IMR-90 (cell line): ENCODE results near the gene CACNB3. TPM values are rescaled to one million over a fixed set of nuclear protein-coding genes. Genes with fewer than 3 reads are reported as not detected.

ENCODE experiments used
- ATAC-seq: fragments of 200-7000 bp; cut with Tn5 transposase; 2 replicates; pipeline ENCODE4 v1.9.1; 2020; ENCODE audit warnings: low read depth, mild to moderate bottlenecking, moderate library complexity
- BruUV-seq: library from RNA; stranded (reverse); fragments of 400-500 nt; replicated peaks from 2 replicates; lab custom pipeline; 2021; lab: Mats Ljungman, UMichigan
- CTCF ChIA-PET: fragments of 300-600 bp; formaldehyde crosslinking; extraction: SDS; loops from one replicate; lab custom pipeline; 2021; ENCODE audit warnings: antibody characterized with exemption; lab: Yijun Ruan, JAX
- POLR2A ChIA-PET: fragments of 300-600 bp; sonication (Branson Sonifier 250); formaldehyde crosslinking; loops from one replicate; lab custom pipeline; 2022; ENCODE audit warnings: antibody characterized with exemption; ENCODE audit not compliant: unreplicated experiment; lab: Charles Lee
- DNase-seq: peaks from one replicate; pipeline ENCODE4 v3.0.0; 2013
- H2AFZ ChIP-seq: replicated peaks from 2 replicates; pipeline ENCODE3; 2013; ENCODE audit warnings: low read length, mild to moderate bottlenecking; ENCODE audit not compliant: poor library complexity
- H2AK5ac ChIP-seq: 2 replicates; pipeline ENCODE4 v1.6.1; 2013; ENCODE audit warnings: low read depth, low read length, inconsistent platforms
- H2AK9ac ChIP-seq: replicated peaks from 2 replicates; pipeline ENCODE3; 2013; ENCODE audit warnings: mild to moderate bottlenecking, low read depth, low read length, moderate library complexity; ENCODE audit not compliant: poor library complexity
- H2BK120ac ChIP-seq: 2 replicates; pipeline ENCODE4 v1.6.1; 2013; ENCODE audit warnings: low read depth, low read length, inconsistent platforms
- H2BK15ac ChIP-seq: 3 replicates; pipeline ENCODE4 v1.6.1; 2013; ENCODE audit warnings: low read depth, low read length, inconsistent platforms
- H2BK20ac ChIP-seq: 2 replicates; pipeline ENCODE4 v1.6.1; 2013; ENCODE audit warnings: low read depth, mild to moderate bottlenecking, inconsistent platforms, low read length, moderate library complexity
- H2BK5ac ChIP-seq: 2 replicates; pipeline ENCODE4 v1.6.1; 2013; ENCODE audit warnings: mild to moderate bottlenecking, low read depth, low read length, inconsistent platforms; ENCODE audit not compliant: poor library complexity, severe bottlenecking
- H3K14ac ChIP-seq: replicated peaks from 2 replicates; pipeline ENCODE4 v1.6.1; 2013; ENCODE audit warnings: low read depth, low read length, inconsistent platforms
- H3K18ac ChIP-seq: 2 replicates; pipeline ENCODE4 v1.6.1; 2013; ENCODE audit warnings: low read depth, low read length, control low read depth
- H3K23ac ChIP-seq: 2 replicates; pipeline ENCODE4 v1.6.1; 2013; ENCODE audit warnings: low read depth, low read length, inconsistent platforms
- H3K27ac ChIP-seq: 2 replicates; pipeline ENCODE4 v1.5.1; 2013; ENCODE audit warnings: mild to moderate bottlenecking, control low read depth, low read length; ENCODE audit not compliant: insufficient read depth
- H3K27me3 ChIP-seq: 2 replicates; pipeline ENCODE4 v1.6.1; 2013; ENCODE audit warnings: low read length; ENCODE audit not compliant: control insufficient read depth, insufficient read depth
- H3K36me3 ChIP-seq: 2 replicates; pipeline ENCODE4 v1.6.1; 2013; ENCODE audit warnings: low read length, mixed read lengths; ENCODE audit not compliant: control insufficient read depth, insufficient read depth
- H3K4ac ChIP-seq: 2 replicates; pipeline ENCODE4 v1.6.1; 2013; ENCODE audit warnings: low read depth, low read length, inconsistent platforms
- H3K4me1 ChIP-seq: 2 replicates; pipeline ENCODE4 v1.6.1; 2013; ENCODE audit warnings: low read length, mixed read lengths; ENCODE audit not compliant: control insufficient read depth, insufficient read depth
- H3K4me2 ChIP-seq: 2 replicates; pipeline ENCODE4 v1.6.1; 2013; ENCODE audit warnings: low read depth, mild to moderate bottlenecking, control low read depth, low read length, moderate library complexity
- H3K4me3 ChIP-seq: 2 replicates; pipeline ENCODE4 v1.5.1; 2013; ENCODE audit warnings: low read depth, mild to moderate bottlenecking, control low read depth, low read length, moderate library complexity; ENCODE audit not compliant: insufficient read depth
- H3K56ac ChIP-seq: 2 replicates; pipeline ENCODE4 v1.6.1; 2013; ENCODE audit warnings: low read length, inconsistent platforms; ENCODE audit not compliant: insufficient read depth; ENCODE audit errors: extremely low read depth
- H3K79me1 ChIP-seq, 2 experiments: 2 replicates each; pipeline ENCODE4 v1.6.1; 2013; ENCODE audit warnings: low read length in 2 of 2, inconsistent platforms in 1 of 2, low read depth in 1 of 2
- H3K9ac ChIP-seq: 2 replicates; pipeline ENCODE4 v1.6.1; 2013; ENCODE audit warnings: low read depth, low read length, control low read depth
- H3K9me1 ChIP-seq: 2 replicates; pipeline ENCODE4 v1.6.1; 2013; ENCODE audit warnings: low read length, inconsistent platforms; ENCODE audit not compliant: insufficient read depth
- H3K9me3 ChIP-seq: 2 replicates; pipeline ENCODE4 v1.6.1; 2013; ENCODE audit warnings: low read length; ENCODE audit not compliant: control insufficient read depth, insufficient read depth
- H4K20me1 ChIP-seq: 2 replicates; pipeline ENCODE4 v1.6.1; 2013; ENCODE audit warnings: low read length, inconsistent platforms; ENCODE audit not compliant: insufficient read depth
- H4K5ac ChIP-seq: 2 replicates; pipeline ENCODE4 v1.6.1; 2013; ENCODE audit warnings: mild to moderate bottlenecking, low read depth, low read length, control low read depth
- H4K8ac ChIP-seq, 2 experiments: 2 replicates each; pipeline ENCODE4 v1.6.1; 2013; ENCODE audit warnings: low read depth in 2 of 2, low read length in 2 of 2, control low read depth in 1 of 2, inconsistent platforms in 1 of 2
- H4K91ac ChIP-seq: 2 replicates; pipeline ENCODE4 v1.6.1; 2013; ENCODE audit warnings: low read depth, low read length, inconsistent platforms; ENCODE audit not compliant: insufficient read depth
- BHLHE40 ChIP-seq: fragments of 150-350 bp; IDR thresholded peaks from 2 replicates; pipeline ENCODE4 v1.6.1; 2016; ENCODE audit warnings: mild to moderate bottlenecking, low read depth, low read length
- CEBPB ChIP-seq: IDR thresholded peaks from 2 replicates; pipeline ENCODE4 v1.6.1; 2012; ENCODE audit warnings: low read depth, low read length, improper control_type of control experiment
- CHD1 ChIP-seq: IDR thresholded peaks from 2 replicates; pipeline ENCODE4 v1.6.1; 2012; ENCODE audit warnings: low read depth, low read length, improper control_type of control experiment
- FOS ChIP-seq: fragments of 150-350 bp; IDR thresholded peaks from 2 replicates; pipeline ENCODE4 v1.6.1; 2016; ENCODE audit warnings: low read depth, low read length
- MAFK ChIP-seq: IDR thresholded peaks from 2 replicates; pipeline ENCODE4 v1.6.1; 2012; ENCODE audit warnings: low read depth, low read length, improper control_type of control experiment
- MXI1 ChIP-seq: IDR thresholded peaks from 2 replicates; pipeline ENCODE4 v1.6.1; 2012; ENCODE audit warnings: low read depth, mild to moderate bottlenecking, low read length, moderate library complexity, borderline replicate concordance
- NFE2L2 ChIP-seq: fragments of 150-350 bp; IDR thresholded peaks from 2 replicates; pipeline ENCODE4 v1.6.1; 2016; ENCODE audit warnings: low read depth, mild to moderate bottlenecking, low read length
- POLR2A ChIP-seq: IDR thresholded peaks from 2 replicates; pipeline ENCODE4 v1.6.1; 2012; ENCODE audit warnings: mild to moderate bottlenecking, low read depth, low read length
- RAD21 ChIP-seq: IDR thresholded peaks from 2 replicates; pipeline ENCODE4 v1.6.1; 2012; ENCODE audit warnings: low read length, improper control_type of control experiment
- RCOR1 ChIP-seq: IDR thresholded peaks from 2 replicates; pipeline ENCODE4 v1.6.1; 2012; ENCODE audit warnings: mild to moderate bottlenecking, low read length, improper control_type of control experiment; ENCODE audit not compliant: insufficient replicate concordance
- WGBS, 2 experiments: methylation state at CpG; one replicate each; pipeline versions ENCODE4 v1.1.5 to v1.1.7; 2013; ENCODE audit warnings: missing lambda C conversion rate in 2 of 2; ENCODE audit not compliant: insufficient read length in 1 of 2; ENCODE audit errors: extremely low coverage in 2 of 2; 5-methylcytosine and 5-hydroxymethylcytosine counted together
- dilution Hi-C: fragments of 300-500 bp; cut with HindIII; formaldehyde crosslinking; loops from one replicate; pipeline ENCODE4 v1.14.3; 2018; ENCODE audit warnings: low sequenced_read_pairs; ENCODE audit not compliant: unreplicated experiment
- in situ Hi-C: fragments of 300-500 bp; cut with MboI; formaldehyde crosslinking; loops from 3 replicates; pipeline ENCODE4 v1.14.3; 2019; ENCODE audit warnings: low sequenced_read_pairs, inconsistent platforms, mixed read lengths
- intact Hi-C: fragments of 100-400 bp; cut with micrococcal nuclease; formaldehyde crosslinking; loops from 2 replicates; pipeline ENCODE4 v1.10.0; 2022
- polyA plus RNA-seq, 3 experiments: library from polyadenylated mRNA; depleted of rRNA; stranded (reverse); fragments of >200 nt; gene quantifications; 2 replicates each; pipeline ENCODE4 v1.2.3, GENCODE V29; 2012; ENCODE audit warnings: low replicate concordance in 1 of 3
- total RNA-seq: library from RNA; depleted of rRNA; stranded (reverse); fragments of >200 nt; gene quantifications from 2 replicates; pipeline ENCODE4 v1.2.3, GENCODE V29; 2012

CACNB3 gene
- total and polyA plus RNA-seq, 2 of the 4 experiments (the other 2 are of a cell fraction): 18.1 to 45.1 TPM

- intact Hi-C loops: no loop called here
- Histone ChIP-seq H3K27ac (no peak overlapping the region), H2BK5ac (no peak overlapping the region), H3K9me3 (no peaks in the 10 kb centered on the region), H4K91ac (no peak overlapping the region), H3K36me3 (no peaks in the 10 kb centered on the region), H2AK9ac (no peak overlapping the region), H3K4me1 (no peaks in the 10 kb centered on the region), H3K9me1 (0 out of 2 replicates have a peak, but pooled peaks cover 5% of the 10 kb centered on the region), H4K20me1 (no peaks in the 10 kb centered on the region; the same call in 1 of the 2 replicates), H3K9ac (no peak overlapping the region), H3K56ac (no peak overlapping the region), H3K4me2 (no peak overlapping the region), H2AFZ (no peak overlapping the region), H2BK15ac (no peak overlapping the region), H3K79me1 (no peaks in the 10 kb centered on the region), H2BK20ac (no peak overlapping the region), H3K23ac (no peak overlapping the region), H3K4me3 (no peak overlapping the region), H3K4ac (no peak overlapping the region), H2BK120ac (no peak overlapping the region), H2AK5ac (no peak overlapping the region), H4K5ac (no peak overlapping the region), H3K18ac (no peak overlapping the region), H3K27me3 (peaks cover 48% of the 10 kb centered on the region), H3K14ac (no peak overlapping the region), H4K8ac (no peak overlapping the region)
- ChIA-PET CTCF (no interaction called here), POLR2A (no interaction called here)
- in situ Hi-C loops: no loop called here
- no TSS peak for BruUV-seq
- TF ChIP-seq BHLHE40 (no peak), RAD21 (no peak), POLR2A (no peak), RCOR1 (no peak), CEBPB (no peak), NFE2L2 (no peak), MAFK (no peak), MXI1 (no peak), CHD1 (no peak), FOS (no peak)
- dilution Hi-C loops: no loop called here
- DNase-seq (no peak), ATAC-seq (no peak)
- no CpG with 5 or more reads among the region's 5 CpGs for WGBS, 2 experiments
Observed at GRCh38 chr12:48862760-48863159, 44.5 kb downstream of the CACNB3 start.
